ENCODE measurements around the gene CNOT2. TPM values are rescaled to one million over a fixed set of nuclear protein-coding genes. Genes with fewer than 3 reads are reported as not detected.

CNOT2 gene
- total and polyA plus RNA-seq, 2 donors (not counting 1 experiment from before 2014, with no cell fraction given) = 65.0 to 120 TPM

- Histone ChIP-seq H3K4me3 (ENCODE audit: control extremely low read depth in 1 of 5, extremely low read depth in 1 of 5, insufficient read depth in 1 of 5, low read depth in 2 of 5, low read length in 4 of 5) (peak overlapping the region; percentile 75 to 92 (median 85)), H3K9ac (ENCODE audit: low read length) (peak overlapping the region; percentile 91), H2AFZ (ENCODE audit: insufficient read depth, low read depth, low read length, poor library complexity, severe bottlenecking) (peak overlapping the region; percentile 90), H3K79me2 (ENCODE audit: control insufficient read depth, insufficient read depth, low read length) (peaks cover 80% of the 10 kb centered on the region), H3K27ac (ENCODE audit: low read length in 2 of 2) (peak overlapping the region; percentile 95 to 98), H3K9me3 (ENCODE audit: control extremely low read depth in 1 of 3, control insufficient read depth in 2 of 3, insufficient read depth in 1 of 3, low read length in 2 of 3) (no peaks in the 10 kb centered on the region), H3K4me1 (ENCODE audit: control insufficient read depth in 2 of 2, insufficient read depth in 2 of 2, low read length in 2 of 2) (peaks cover 21 to 33% of the 10 kb centered on the region in 2 donors), H3K27me3 (replicated peaks in 1 of 4; ENCODE audit: control extremely low read depth in 1 of 4, control insufficient read depth in 3 of 4, insufficient read depth in 4 of 4, low read length in 3 of 4) (no peaks in the 10 kb centered on the region), H4K20me1 (ENCODE audit: control insufficient read depth, insufficient read depth, low read length, poor library complexity, severe bottlenecking) (no peaks in the 10 kb centered on the region), H3K4me2 (replicated peaks; ENCODE audit: low read depth, low read length, poor library complexity, severe bottlenecking) (peak overlapping the region; percentile 89), H3K36me3 (replicated peaks in 1 of 2; ENCODE audit: control extremely low read depth in 1 of 2, control insufficient read depth in 1 of 2, extremely low read depth in 1 of 2, insufficient read depth in 2 of 2, low read length in 1 of 2) (peaks cover 0 to 24% of the 10 kb centered on the region in 2 experiments)
- WGBS (ENCODE audit: insufficient coverage) = under 1% methylated on average over 36 of the region's 70 CpGs
- ChIA-PET POLR2A (interaction anchor here (1.2 kb wide), 1 partner anchor 1436 kb away, joined by 3 read pairs; the partner anchor contains the start of gene MDM2), CTCF (no interaction called here)
- ATAC-seq (ENCODE audit: low read depth) = peak; percentile 64
- TF ChIP-seq CTCF (IDR thresholded peaks at IDR 0.05) (no peak), EZH2 (IDR thresholded peaks at IDR 0.05; ENCODE audit: borderline replicate concordance, insufficient read depth, low read depth, low read length, poor library complexity, severe bottlenecking) (no peak)
- Mint-ChIP-seq H3K4me3 (peak overlapping the region; percentile 96), H3K27me3 (no peaks in the 10 kb centered on the region), H3K9me3 (ENCODE audit: insufficient read depth) (no peaks in the 10 kb centered on the region), H3K4me1 (peaks cover 65% of the 10 kb centered on the region), H3K27ac (peak overlapping the region; percentile 97)
- DNase-seq = peak; percentile 65
- intact Hi-C loops (cut with micrococcal nuclease) = loop anchor here (1.0 to 5.0 kb wide), 8 partner anchors 17 to 1419 kb away; partner anchors contain the start of genes CCT2, FRS2, KCNMB4 and RAB3IP
These were observed 508 bp downstream of the CNOT2 start for GRCh38 chr12:70243510-70244371.

GRCh38 chr12:70244409-70244808 is 1.2 kb downstream of the CNOT2 start:
- CTCF ChIA-PET = no interaction called here
- H3K27ac Mint-ChIP-seq = peak overlapping the region; percentile 93
- H3K27me3 Mint-ChIP-seq = no peaks in the 10 kb centered on the region
- intact Hi-C loops (cut with micrococcal nuclease) = loop anchor here (5.0 kb wide), 5 partner anchors 33 to 887 kb away; partner anchors contain the start of genes CCT2, FRS2, RAB3IP and YEATS4
- H3K27me3 ChIP-seq (replicated peaks in 1 of 4; ENCODE audit: control extremely low read depth in 1 of 4, control insufficient read depth in 3 of 4, insufficient read depth in 4 of 4, low read length in 3 of 4) = no peaks in the 10 kb centered on the region
- H2AFZ ChIP-seq (ENCODE audit: insufficient read depth, low read depth, low read length, poor library complexity, severe bottlenecking) = peak overlapping the region; percentile 90
- H3K79me2 ChIP-seq (ENCODE audit: control insufficient read depth, insufficient read depth, low read length) = peaks cover 81% of the 10 kb centered on the region
- H3K9ac ChIP-seq (ENCODE audit: low read length) = peak overlapping the region; percentile 91
- ATAC-seq (ENCODE audit: low read depth) = no peak
- no peaks in the 10 kb centered on the region for H3K9me3 Mint-ChIP-seq (ENCODE audit: insufficient read depth)
- H3K4me1 ChIP-seq (ENCODE audit: control insufficient read depth in 2 of 2, insufficient read depth in 2 of 2, low read length in 2 of 2) = peaks cover 21 to 33% of the 10 kb centered on the region in 2 donors
- no peaks in the 10 kb centered on the region for H3K9me3 ChIP-seq (ENCODE audit: control extremely low read depth in 1 of 3, control insufficient read depth in 2 of 3, insufficient read depth in 1 of 3, low read length in 2 of 3)
- peaks cover 68% of the 10 kb centered on the region for H3K4me1 Mint-ChIP-seq
- no peak for DNase-seq
- peak overlapping the region; percentile 95 to 98 for H3K27ac ChIP-seq (ENCODE audit: low read length in 2 of 2)
- H3K36me3 ChIP-seq (replicated peaks in 1 of 2; ENCODE audit: control extremely low read depth in 1 of 2, control insufficient read depth in 1 of 2, extremely low read depth in 1 of 2, insufficient read depth in 2 of 2, low read length in 1 of 2) = peaks cover 0 to 19% of the 10 kb centered on the region in 2 experiments
- TF ChIP-seq EZH2 (IDR thresholded peaks at IDR 0.05; ENCODE audit: borderline replicate concordance, insufficient read depth, low read depth, low read length, poor library complexity, severe bottlenecking) = no peak
- no peak for TF ChIP-seq CTCF (IDR thresholded peaks at IDR 0.05)
- peak overlapping the region; percentile 89 for H3K4me2 ChIP-seq (replicated peaks; ENCODE audit: low read depth, low read length, poor library complexity, severe bottlenecking)
- H3K4me3 Mint-ChIP-seq = peak overlapping the region; percentile 96
- no peaks in the 10 kb centered on the region for H4K20me1 ChIP-seq (ENCODE audit: control insufficient read depth, insufficient read depth, low read length, poor library complexity, severe bottlenecking)
- POLR2A ChIA-PET = interaction anchor here (1.2 kb wide), 1 partner anchor 1437 kb away, joined by 3 read pairs; the partner anchor contains the start of gene MDM2
- peak overlapping the region; percentile 56 to 92 (median 85) for H3K4me3 ChIP-seq (ENCODE audit: control extremely low read depth in 1 of 5, extremely low read depth in 1 of 5, insufficient read depth in 1 of 5, low read depth in 2 of 5, low read length in 4 of 5)
- 42% methylated on average over 3 of the region's 7 CpGs for WGBS (ENCODE audit: insufficient coverage)

Measured in B cell (primary cell).